ENCODE measurements around the gene ZNF771. TPM values are rescaled to one million over a fixed set of nuclear protein-coding genes. Genes with fewer than 3 reads are reported as not detected.

ZNF771 gene
- total RNA-seq, 4 donors from 2014 or later: 9.1 to 29.5 (median 19.1) TPM

DNA sequence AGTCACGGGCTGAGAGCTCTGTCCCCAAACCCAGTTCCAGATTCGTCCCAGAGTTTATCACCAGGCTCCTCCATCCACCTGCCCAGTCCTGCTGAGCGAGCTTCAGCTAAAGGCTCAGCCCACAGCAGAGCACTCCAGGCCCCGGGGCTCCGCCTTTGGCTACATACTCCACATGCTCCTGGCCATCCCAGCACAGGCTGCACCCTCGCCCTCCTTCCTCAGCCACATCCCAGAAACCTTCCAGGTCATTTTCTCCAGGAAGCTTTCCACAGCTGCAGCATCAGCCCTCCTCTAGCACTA lies 47.6 kb upstream of the ZNF771 start:
- Histone ChIP-seq H3K4me3 (replicated peaks in 1 of 3) (no peak overlapping the region), H3K4me1 (peaks cover 13 to 14% of the 10 kb centered on the region in 2 donors), H3K9me3 (no peaks in the 10 kb centered on the region), H3K27ac (no peak overlapping the region), H3K27me3 (no peaks in the 10 kb centered on the region), H3K36me3 (peaks cover 23 to 26% of the 10 kb centered on the region in 2 donors)
- no peak for TF ChIP-seq POLR2A (IDR thresholded peaks at IDR 0.05)
- no peak for TF ChIP-seq CTCF (IDR thresholded peaks at IDR 0.05)
- 85 to 89% methylated on average over 6 of the region's 6 CpGs for WGBS, 2 donors
- no peak for DNase-seq
- intact Hi-C loops (cut with DNase I): no loop called here

- Histone ChIP-seq H3K4me3 (replicated peaks in 1 of 3) (no peak overlapping the region), H3K9me3 (no peaks in the 10 kb centered on the region), H3K27ac (no peak overlapping the region), H3K36me3 (peaks cover 25 to 32% of the 10 kb centered on the region in 2 donors), H3K27me3 (no peaks in the 10 kb centered on the region), H3K4me1 (peaks cover 4 to 13% of the 10 kb centered on the region in 2 donors)
- WGBS, 2 donors: 97% methylated on average over 7 of the region's 7 CpGs
- intact Hi-C loops (cut with DNase I): no loop called here
- DNase-seq: no peak
- TF ChIP-seq CTCF (IDR thresholded peaks at IDR 0.05): no peak
- TF ChIP-seq POLR2A (IDR thresholded peaks at IDR 0.05): no peak
Observed at GRCh38 chr16:30361180-30361579, 46.2 kb upstream of the ZNF771 start.

- Histone ChIP-seq H3K27ac (no peak overlapping the region), H3K9me3 (no peaks in the 10 kb centered on the region), H3K36me3 (peaks cover 2 to 12% of the 10 kb centered on the region in 2 donors), H3K27me3 (no peaks in the 10 kb centered on the region), H3K4me3 (replicated peaks in 1 of 3) (no peak overlapping the region), H3K4me1 (peaks cover 16 to 32% of the 10 kb centered on the region in 2 donors)
- intact Hi-C loops (cut with DNase I): no loop called here
- DNase-seq: no peak
- no peak for TF ChIP-seq CTCF (IDR thresholded peaks at IDR 0.05)
- no peak for TF ChIP-seq POLR2A (IDR thresholded peaks at IDR 0.05)
- 88 to 94% methylated on average over 9 to 10 of the region's 10 CpGs for WGBS, 2 donors
Observed at GRCh38 chr16:30365200-30365599, 42.2 kb upstream of the ZNF771 start.

DNA sequence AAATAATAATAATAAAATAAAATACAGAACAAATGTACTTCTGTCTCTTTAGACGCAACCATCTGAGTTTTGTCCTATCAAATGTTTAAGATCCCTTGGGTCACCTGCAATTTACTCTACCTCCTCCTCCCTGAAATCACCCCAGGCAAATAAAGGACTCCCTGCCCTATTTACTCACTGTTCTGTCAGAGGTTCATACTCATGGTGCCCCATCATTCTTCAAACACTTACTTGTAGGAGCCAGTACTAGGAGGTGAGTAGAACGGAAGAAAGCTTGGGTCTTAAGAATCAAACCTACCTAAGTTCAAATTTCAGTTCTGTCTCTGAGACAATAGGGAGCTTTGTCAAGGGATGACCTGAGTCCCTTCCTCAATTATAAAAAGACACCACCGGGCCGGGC lies 40.9 kb upstream of the ZNF771 start:
- H3K4me1 ChIP-seq: peaks cover 16 to 36% of the 10 kb centered on the region in 2 donors
- no peaks in the 10 kb centered on the region for H3K9me3 ChIP-seq
- no peak overlapping the region for H3K4me3 ChIP-seq (replicated peaks in 1 of 3)
- TF ChIP-seq CTCF (IDR thresholded peaks at IDR 0.05) (no peak), POLR2A (IDR thresholded peaks at IDR 0.05) (no peak)
- H3K36me3 ChIP-seq: peaks cover 2 to 12% of the 10 kb centered on the region in 2 donors
- 77 to 83% methylated on average over 4 of the region's 4 CpGs for WGBS, 2 donors
- no peaks in the 10 kb centered on the region for H3K27me3 ChIP-seq
- intact Hi-C loops (cut with DNase I): no loop called here
- no peak overlapping the region for H3K27ac ChIP-seq
- no peak for DNase-seq

DNA sequence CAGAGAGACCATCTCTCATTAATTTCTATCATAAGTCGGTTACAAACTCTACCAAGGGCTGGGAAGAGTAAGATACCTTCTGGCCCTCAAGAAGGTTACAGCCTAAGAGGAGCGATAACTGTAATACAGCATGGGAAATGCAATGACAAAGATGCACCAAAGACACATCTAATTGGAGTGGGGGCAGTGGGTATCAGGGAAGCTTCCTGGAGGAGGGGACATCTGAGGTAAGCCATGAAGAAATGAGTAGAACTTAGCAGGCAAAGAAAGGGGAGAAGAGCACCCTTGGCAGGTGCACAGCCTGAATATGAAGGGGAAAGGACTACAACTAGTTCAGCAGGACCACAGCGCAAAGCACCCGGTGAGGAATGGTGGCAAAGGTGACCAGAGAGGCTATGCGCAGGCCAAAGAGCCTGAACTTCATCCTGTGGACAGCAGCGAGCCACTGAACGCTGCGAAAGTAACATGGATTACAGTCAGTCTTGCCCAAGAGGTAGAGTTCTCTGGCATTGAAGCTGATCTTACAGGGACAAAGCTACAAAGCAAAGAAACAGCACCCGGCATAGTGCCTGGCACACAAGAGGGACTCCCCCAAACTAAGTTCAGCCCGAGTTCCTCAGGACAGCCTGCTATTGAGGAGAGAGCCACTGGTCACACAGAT lies 39.9 kb upstream of the ZNF771 start:
- Histone ChIP-seq H3K4me3 (replicated peaks in 1 of 3) (no peak overlapping the region), H3K4me1 (peaks cover 16 to 37% of the 10 kb centered on the region in 2 donors), H3K27ac (no peak overlapping the region), H3K36me3 (peaks cover 2 to 12% of the 10 kb centered on the region in 2 donors), H3K27me3 (no peaks in the 10 kb centered on the region), H3K9me3 (no peaks in the 10 kb centered on the region)
- TF ChIP-seq CTCF (IDR thresholded peaks at IDR 0.05) (no peak), POLR2A (IDR thresholded peaks at IDR 0.05) (no peak)
- intact Hi-C loops (cut with DNase I): no loop called here
- DNase-seq: no peak
- WGBS, 2 donors: 72 to 86% methylated on average over 8 to 9 of the region's 10 CpGs
